Left lung (tissue), 10 donors: ENCODE results near the gene CYFIP1. TPM values are rescaled to one million over a fixed set of nuclear protein-coding genes. Genes with fewer than 3 reads are reported as not detected.

Source experiments
- ATAC-seq: fragments of 200-7000 bp; cut with Tn5 transposase; one replicate; pipeline ENCODE4 v1.9.1; 2020; ENCODE audit warnings: moderate library complexity
- DNase-seq, 4 donors: peaks; one replicate each; pipeline ENCODE4 v3.0.0-alpha.2; 2013 to 2020
- H3K27ac ChIP-seq, 2 donors: fragments of 200-600 bp; sonication (generic) in 1 of 2; one replicate each; pipeline versions ENCODE4 v1.5.0 to v1.8.0; 2020 to 2021
- H3K27me3 ChIP-seq, 2 donors: fragments of 200-600 bp; sonication (generic) in 1 of 2; one replicate each; pipeline versions ENCODE4 v1.5.0 to v1.8.0; 2020 to 2021
- H3K36me3 ChIP-seq, 2 donors: fragments of 200-600 bp; sonication (generic) in 1 of 2; one replicate each; pipeline versions ENCODE4 v1.5.0 to v1.8.0; 2020 to 2021
- H3K4me1 ChIP-seq, 2 donors: fragments of 200-600 bp; one replicate each; pipeline ENCODE4 v1.8.0; 2021
- H3K4me3 ChIP-seq, 2 donors: fragments of 200-600 bp; sonication (generic) in 1 of 2; one replicate each; pipeline versions ENCODE4 v1.5.0 to v1.8.0; 2020 to 2021; ENCODE audit warnings: mild to moderate bottlenecking in 1 of 2
- H3K9me3 ChIP-seq, 2 donors: fragments of 200-600 bp; sonication (generic) in 1 of 2; one replicate each; pipeline versions ENCODE4 v1.5.0 to v1.8.0; 2020 to 2021
- intact Hi-C, 2 donors: fragments of 100-400 bp; cut with DNase I; formaldehyde crosslinking; loops; one replicate each; pipeline versions ENCODE4 v1.11.2 to v1.14.2; 2022
- polyA plus RNA-seq, 6 donors: library from polyadenylated mRNA; unstranded; fragments of 120-200 nt; gene quantifications; one replicate each; pipeline ENCODE4 v1.2.1, GENCODE V29; 2013; ENCODE audit not compliant: insufficient read length in 6 of 6
- total RNA-seq, 2 donors: library from RNA; stranded (reverse); fragmentation: NEBNext Ultra II Directional; extraction: Animal tissue kit (Norgen Biotek cat#: 25700); gene quantifications; one replicate each; pipeline ENCODE4 v1.2.1, GENCODE V29; 2021
- TF ChIP-seq, protein P1 (sequence below), 2 donors: fragments of 200-600 bp; sonication (generic) in 1 of 2; IDR thresholded peaks; one replicate each; pipeline versions ENCODE4 v1.5.0 to v1.8.0; 2021; ENCODE audit warnings: antibody characterized with exemption in 2 of 2
- donor health status: DM: no; HTN: yes; CAD: no.
- donor health status: DM: no; HTN: no; CAD: no.

CYFIP1 gene
- total and polyA plus RNA-seq, 8 donors, result 85.6 to 164 (median 92.3) TPM

DNA sequence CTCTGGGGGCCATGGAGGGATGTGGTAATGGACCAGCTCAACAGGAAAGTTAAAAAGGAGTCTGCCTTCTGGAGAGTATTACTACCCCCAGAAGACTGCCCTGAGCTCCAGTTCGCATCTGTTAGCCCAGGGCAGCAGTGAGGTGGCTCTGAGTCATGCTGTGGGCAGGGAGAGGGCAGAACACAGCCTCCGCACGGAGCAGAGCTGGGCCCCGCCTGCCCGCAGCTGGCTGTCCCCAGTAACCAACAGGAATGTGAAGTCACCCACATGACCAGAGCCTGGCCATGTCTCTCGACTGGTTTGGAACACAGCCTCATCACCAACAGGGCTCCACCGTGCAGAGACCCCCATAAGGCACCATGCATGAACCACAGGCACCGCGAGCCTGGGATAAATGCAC, 62.1 kb downstream of the CYFIP1 start:
- no peaks in the 10 kb centered on the region for H3K27me3 ChIP-seq
- intact Hi-C loops, result no loop called here
- H3K36me3 ChIP-seq, result peaks cover 0 to 89% of the 10 kb centered on the region in 2 donors
- no peak for DNase-seq
- H3K27ac ChIP-seq, result no peak overlapping the region
- H3K4me1 ChIP-seq, result no peaks in the 10 kb centered on the region
- ATAC-seq, result no peak
- no peak overlapping the region for H3K4me3 ChIP-seq
- H3K9me3 ChIP-seq, result no peaks in the 10 kb centered on the region
- TF ChIP-seq, protein P1, sequence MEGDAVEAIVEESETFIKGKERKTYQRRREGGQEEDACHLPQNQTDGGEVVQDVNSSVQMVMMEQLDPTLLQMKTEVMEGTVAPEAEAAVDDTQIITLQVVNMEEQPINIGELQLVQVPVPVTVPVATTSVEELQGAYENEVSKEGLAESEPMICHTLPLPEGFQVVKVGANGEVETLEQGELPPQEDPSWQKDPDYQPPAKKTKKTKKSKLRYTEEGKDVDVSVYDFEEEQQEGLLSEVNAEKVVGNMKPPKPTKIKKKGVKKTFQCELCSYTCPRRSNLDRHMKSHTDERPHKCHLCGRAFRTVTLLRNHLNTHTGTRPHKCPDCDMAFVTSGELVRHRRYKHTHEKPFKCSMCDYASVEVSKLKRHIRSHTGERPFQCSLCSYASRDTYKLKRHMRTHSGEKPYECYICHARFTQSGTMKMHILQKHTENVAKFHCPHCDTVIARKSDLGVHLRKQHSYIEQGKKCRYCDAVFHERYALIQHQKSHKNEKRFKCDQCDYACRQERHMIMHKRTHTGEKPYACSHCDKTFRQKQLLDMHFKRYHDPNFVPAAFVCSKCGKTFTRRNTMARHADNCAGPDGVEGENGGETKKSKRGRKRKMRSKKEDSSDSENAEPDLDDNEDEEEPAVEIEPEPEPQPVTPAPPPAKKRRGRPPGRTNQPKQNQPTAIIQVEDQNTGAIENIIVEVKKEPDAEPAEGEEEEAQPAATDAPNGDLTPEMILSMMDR (IDR thresholded peaks at IDR 0.05), result no peak

DNA sequence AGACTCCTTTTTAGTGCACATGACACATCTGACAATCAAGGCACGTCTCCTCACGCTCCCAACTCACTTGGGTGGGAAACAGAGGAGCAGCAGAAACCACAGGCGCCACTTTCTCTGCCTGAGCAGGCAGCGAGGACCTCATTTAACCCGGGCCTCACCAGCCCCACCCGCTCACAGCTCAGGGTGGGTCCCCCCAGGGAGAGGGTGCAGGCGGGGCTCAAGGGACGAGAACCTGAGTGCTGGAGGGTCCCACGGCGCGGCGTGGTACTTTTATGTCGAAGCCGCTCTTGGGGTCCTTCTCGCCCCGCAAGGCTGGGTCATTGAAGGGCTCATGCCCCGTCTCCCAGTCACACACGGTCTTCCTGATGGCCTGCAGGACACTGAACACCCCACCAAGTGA, 62.6 kb downstream of the CYFIP1 start:
- no peak for ATAC-seq
- no peak for DNase-seq

DNA sequence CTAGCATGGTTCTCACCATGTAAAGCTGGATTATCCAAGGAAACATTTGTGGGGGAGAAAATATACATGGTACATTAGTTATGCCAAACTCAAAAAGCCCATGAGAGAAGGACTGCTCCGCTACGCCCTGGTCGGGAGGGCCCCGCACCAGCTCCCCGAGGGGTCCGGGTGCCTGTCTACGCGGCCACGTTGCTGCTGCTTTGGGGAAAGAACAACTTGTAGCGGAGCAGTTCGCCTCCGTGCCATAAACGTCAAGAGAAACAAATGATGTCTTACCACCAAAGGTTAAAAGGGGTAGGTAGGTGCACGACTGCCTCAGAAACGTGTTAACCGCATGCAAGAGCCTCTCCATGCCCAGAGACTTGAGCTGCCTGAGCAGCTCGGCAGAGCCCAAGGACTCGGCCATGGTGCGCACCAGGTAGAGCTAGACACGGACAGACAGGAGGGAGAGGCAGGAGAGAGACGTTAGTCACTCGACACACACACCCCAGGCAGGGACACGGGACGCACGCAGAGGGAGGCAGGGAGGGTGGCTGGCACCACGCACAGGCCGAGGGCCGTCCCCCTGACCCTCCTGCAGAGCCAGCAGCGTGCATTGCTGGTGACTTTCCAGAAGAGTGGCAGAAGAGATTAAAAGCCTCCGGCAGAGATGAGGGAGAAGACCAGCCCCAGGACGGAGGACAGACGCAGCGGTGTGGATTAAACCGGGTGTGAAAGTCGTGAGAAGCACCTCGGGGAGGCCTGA, 63.4 kb downstream of the CYFIP1 start:
- ATAC-seq (no peak), DNase-seq (no peak)
- Histone ChIP-seq H3K4me1 (no peaks in the 10 kb centered on the region), H3K4me3 (no peak overlapping the region), H3K9me3 (no peaks in the 10 kb centered on the region), H3K27me3 (no peaks in the 10 kb centered on the region), H3K27ac (no peak overlapping the region), H3K36me3 (peaks cover 0 to 89% of the 10 kb centered on the region in 2 donors)
- intact Hi-C loops, result no loop called here
- TF ChIP-seq, protein P1 (IDR thresholded peaks at IDR 0.05), result no peak

More for the DNA sequence above, 62.6 kb downstream of the CYFIP1 start:
- intact Hi-C loops, result no loop called here
- H3K4me3 ChIP-seq, result no peak overlapping the region
- no peaks in the 10 kb centered on the region for H3K27me3 ChIP-seq
- H3K27ac ChIP-seq, result no peak overlapping the region
- H3K4me1 ChIP-seq, result no peaks in the 10 kb centered on the region
- H3K36me3 ChIP-seq, result peaks cover 0 to 89% of the 10 kb centered on the region in 2 donors
- no peaks in the 10 kb centered on the region for H3K9me3 ChIP-seq
- TF ChIP-seq, protein P1 (IDR thresholded peaks at IDR 0.05), result no peak

DNA sequence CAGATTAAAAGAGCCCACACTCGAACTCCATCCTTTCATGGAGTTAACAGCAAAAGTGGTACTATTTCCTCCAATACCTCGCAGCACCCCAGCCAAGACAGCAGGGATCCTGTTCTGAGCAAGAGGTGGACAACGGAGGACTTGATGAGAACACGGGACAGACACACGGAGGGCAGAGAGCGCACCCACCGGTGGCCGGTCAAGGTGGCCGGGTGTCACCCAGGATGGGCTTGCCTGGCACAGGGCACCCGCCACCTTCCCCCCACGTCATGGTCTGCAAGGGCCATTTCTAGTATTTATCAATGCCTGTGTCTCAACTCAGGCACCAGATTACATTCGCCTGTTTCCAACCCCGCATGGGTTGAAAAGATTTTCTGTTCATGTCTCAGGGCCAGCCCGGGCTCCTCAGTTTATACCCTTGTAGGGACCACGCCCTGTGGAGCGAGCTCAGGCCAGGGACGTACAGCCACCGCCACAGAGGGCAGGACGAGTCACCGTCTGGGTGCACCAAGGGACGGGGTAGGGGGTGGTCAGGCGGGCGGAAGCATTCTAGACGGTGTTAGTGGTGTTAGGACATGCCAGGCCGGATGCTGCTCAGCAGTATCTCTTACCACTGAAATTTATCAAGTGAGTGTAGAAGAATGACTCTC, 64.2 kb downstream of the CYFIP1 start:
- TF ChIP-seq, protein P1 (IDR thresholded peaks at IDR 0.05), result no peak
- Histone ChIP-seq H3K36me3 (peaks cover 0 to 92% of the 10 kb centered on the region in 2 donors), H3K27me3 (no peaks in the 10 kb centered on the region), H3K27ac (no peak overlapping the region), H3K4me3 (no peak overlapping the region), H3K9me3 (no peaks in the 10 kb centered on the region), H3K4me1 (no peaks in the 10 kb centered on the region)
- DNase-seq (no peak), ATAC-seq (no peak)
- intact Hi-C loops, result no loop called here

DNA sequence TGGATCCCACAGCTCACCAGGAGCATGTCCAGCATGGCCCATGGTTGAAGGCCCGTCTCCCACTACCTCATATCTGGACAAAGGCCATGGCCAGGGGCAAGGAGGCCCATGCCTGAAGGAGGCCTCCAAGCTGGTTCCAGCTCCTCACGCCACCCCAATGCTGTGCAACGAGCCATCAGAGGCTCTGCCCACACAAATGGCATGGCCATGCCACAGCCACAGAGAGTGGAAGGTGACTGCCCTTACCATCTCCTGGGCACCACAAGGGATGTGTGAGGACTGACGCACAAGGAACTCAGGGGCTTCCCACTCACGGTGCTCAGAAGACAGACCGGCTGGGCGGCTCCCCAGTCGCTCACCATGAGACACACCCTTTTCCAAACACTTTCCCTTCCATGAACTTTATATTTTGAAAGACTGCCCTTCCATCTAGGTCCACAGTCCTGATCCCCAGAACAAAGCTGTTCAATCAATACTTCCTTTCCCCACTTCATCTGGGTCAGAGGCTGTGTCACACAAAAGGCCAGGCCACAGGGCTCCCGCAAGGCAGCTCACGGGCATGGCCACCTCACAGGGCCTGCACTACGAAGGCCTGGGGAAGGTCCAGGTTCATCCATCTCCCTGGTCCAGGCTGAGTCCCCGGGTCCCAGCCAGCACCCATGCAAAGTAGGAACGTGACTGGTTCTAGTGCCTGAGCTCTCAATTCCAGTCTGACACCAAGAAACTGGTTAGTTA, 66.4 kb downstream of the CYFIP1 start:
- Histone ChIP-seq H3K4me1 (no peaks in the 10 kb centered on the region), H3K4me3 (no peak overlapping the region), H3K27me3 (no peaks in the 10 kb centered on the region), H3K9me3 (no peaks in the 10 kb centered on the region), H3K27ac (no peak overlapping the region), H3K36me3 (peaks cover 0 to 100% of the 10 kb centered on the region in 2 donors)
- TF ChIP-seq, protein P1 (IDR thresholded peaks at IDR 0.05), result no peak
- no peak for ATAC-seq
- intact Hi-C loops, result no loop called here
- DNase-seq, result no peak
